Activated T-helper 1 cell treated with Interleukin-2 at 50 U/mL for 16 hours (primary cell): ENCODE results near the gene CMTR1.
A peak's percentile ranks its signal among the peaks of the same experiment; 100 is the strongest.

ENCODE experiments used
- DNase-seq: peaks from one replicate; pipeline ENCODE4 v3.0.0-alpha.2; 2020; ENCODE audit warnings: low read depth

Gene CMTR1

GRCh38 chr6:37479266-37479854 lies 46.3 kb downstream of the CMTR1 start:
- no peak for DNase-seq

- no peak for DNase-seq
These were observed 47.2 kb downstream of the CMTR1 start for GRCh38 chr6:37480118-37480736.

DNA sequence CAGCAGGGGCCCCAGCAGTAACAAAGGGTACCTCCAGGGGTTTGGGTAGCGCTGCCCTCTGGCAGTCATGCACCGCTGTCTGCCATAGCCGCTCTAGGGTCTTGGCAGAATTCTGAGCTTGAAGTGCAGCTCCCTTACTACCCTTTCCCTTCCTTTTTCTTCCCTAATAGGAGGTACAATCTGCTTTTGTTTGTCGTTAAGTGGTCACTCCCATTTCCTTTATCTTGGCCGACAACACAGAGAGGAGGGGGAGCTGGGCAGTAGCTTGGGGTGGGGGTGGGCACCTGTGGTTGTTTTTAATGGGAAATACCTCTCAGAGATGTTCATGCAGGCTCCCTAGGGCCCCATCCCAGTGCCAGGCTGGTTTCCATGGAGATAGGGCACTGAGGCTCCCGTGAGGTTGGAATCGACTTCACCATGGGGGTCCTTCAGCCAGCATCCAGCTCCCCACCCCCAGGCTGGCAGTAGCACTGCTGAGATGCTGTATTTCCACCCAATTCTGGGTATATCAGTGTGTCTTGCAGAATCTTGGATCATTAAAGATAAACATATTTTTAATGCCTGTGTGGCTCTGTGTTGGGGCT lies 48.0 kb downstream of the CMTR1 start:
- DNase-seq: no peak

- DNase-seq: no peak
These were observed 48.9 kb downstream of the CMTR1 start for GRCh38 chr6:37481711-37482605.

DNA sequence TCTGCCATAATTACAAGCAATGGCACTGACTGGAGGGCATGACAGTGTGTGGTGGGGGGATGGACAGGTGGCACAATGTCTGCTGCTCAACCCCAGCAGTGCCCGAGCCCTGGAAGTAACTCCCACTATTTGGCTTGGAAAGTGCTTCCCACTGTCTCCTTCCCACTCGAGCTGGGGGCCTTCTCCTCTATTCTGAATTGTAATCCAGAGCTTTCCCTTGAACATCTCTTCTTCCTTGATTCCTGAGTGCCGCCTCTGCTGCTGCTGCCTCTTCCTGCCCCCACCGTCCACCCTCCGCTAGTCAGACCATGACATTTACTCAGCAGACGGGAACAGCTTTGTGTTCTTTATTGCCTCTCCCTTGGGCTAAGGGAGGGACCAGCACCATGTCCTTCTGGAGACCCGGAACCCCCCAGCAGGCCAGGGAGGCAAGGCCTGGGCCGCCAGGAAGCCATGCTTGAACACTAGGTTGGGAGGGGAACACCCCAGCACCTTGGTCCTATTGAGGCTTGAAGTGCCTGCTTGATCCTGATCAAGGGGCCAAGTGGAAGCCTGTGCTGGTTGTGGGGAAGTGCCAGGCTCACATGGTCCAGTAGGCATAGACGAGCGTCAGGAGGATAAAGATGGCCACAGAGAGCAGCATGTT lies 49.7 kb downstream of the CMTR1 start:
- no peak for DNase-seq

DNA sequence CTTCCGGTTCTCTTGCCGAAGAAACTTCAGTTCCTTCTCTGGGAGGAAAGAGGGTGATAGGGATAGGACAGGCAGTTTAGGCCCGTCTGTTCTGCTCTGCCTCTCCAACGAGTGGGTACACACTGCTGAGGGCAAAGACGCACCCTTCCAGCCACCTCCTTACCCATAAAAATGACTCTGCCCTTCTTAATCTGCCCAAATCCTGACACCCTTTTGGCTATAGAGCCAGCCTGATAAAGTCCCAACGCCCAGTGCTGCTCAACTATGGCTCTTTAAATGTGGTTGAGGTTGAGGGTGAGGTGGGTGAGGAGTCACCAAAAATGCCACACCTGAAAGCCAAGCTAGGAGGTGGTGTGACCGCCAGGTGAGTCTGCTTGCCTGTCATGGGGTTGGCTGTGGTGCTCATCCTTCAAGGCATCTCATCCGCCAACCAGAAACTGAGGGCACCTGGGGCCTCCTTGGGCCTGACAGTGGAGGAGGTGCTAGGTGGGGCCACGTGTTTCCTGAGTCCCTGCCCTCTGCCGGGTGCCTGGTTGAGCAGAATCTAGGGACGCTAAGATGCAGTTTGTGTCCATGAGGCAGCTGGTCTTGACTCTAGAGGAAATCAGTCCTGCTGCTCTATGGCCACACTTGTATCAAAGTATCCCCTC lies 50.4 kb downstream of the CMTR1 start:
- DNase-seq: no peak

GRCh38 chr6:37483917-37484785 lies 51.1 kb downstream of the CMTR1 start:
- DNase-seq: peak; percentile 65

DNA sequence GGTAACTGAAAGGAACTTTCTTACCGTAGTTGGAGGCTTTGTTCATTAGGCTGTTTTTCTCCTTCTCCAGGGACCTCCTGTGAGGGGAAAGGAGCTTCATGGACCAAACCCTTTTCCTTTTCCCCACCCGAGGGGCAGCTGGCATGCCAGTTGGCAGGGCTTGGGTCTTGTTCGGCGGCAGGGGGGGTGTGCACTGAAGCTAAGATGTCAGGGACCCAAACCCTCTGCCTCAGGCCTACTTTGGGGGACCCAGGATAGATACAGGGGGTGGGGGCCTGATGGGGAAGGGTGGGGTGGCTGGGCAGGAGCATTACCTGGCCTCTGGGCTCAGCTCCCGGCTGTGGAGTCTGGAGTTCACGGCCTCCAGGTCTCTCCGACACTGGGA lies 51.8 kb downstream of the CMTR1 start:
- DNase-seq: no peak

GRCh38 chr6:37485291-37485702 lies 52.3 kb downstream of the CMTR1 start:
- no peak for DNase-seq

DNA sequence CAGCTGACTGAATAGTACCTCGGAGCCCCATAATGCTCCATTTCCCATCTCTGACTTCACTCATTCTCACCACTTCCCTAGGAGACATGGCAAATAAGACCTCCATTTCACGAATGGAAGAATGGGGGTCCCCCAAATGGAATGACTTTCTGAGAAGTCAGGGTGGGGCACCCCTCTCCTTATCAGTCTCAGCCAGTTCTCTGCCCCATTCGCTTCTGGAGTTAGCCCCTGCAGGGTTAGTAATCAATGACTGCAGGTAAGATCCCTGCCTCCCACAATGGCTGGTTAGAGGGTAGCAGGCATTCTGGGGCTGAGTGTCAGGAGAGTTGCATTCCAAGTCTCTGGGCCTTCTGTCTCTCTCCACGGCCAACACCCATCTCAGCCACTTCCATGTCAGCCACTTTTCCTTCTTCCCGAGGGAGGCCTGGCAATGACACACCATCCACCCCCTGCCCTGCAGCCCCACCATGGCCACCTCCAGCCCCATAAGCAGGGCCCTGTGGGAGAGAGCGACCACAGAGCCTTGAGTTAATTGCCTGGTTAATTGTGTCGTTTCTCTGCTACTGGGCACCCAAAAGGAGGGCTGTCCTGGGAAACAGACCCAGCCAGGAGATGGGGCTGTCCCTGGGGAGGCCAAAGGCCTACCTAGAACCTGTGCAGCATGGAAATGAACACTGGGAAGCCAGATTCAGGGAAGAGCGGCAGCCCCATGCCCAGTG lies 53.3 kb downstream of the CMTR1 start:
- no peak for DNase-seq

DNA sequence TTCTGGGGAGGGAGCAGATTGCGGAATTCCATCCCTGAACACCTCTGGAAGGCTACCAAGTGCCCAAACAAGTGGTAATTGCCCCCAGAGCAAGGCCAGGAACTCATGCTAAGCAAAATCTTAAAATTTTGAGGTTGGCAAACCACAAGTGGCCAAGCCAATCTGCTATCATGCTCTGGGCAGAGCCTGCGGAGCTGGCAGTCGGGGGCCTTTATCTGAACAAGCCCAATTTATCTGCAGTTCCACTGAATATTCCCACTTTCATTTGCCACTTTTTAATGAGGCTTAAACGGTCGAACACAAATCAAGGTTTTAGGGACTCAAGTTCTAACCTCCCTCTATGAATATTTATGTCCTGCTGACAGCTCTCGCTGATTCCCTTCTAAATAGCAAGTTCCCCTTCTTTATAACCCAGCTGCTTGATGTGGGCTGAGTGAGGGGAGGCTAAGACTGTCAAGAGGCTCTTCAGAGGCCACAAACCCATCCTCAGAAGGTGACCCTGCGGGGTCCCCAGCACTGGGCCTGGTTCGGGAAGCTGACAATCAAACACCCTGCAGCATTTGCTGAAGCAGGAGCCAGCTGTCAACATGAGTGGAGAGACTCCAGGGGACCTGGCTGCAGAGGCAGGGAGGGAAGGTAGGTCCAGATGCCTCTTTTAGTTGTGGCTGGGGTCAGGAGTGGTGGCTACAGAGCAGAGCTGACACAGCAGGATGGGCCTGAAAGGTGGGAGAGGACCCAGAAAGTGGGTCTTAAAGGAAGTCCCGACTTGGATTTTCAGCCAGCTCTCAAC lies 54.8 kb downstream of the CMTR1 start:
- DNase-seq: no peak

GRCh38 chr6:37488476-37488875 lies 55.5 kb downstream of the CMTR1 start:
- no peak for DNase-seq

- DNase-seq: no peak
These were observed 56.8 kb downstream of the CMTR1 start for GRCh38 chr6:37489697-37490336.

- DNase-seq: no peak
These were observed 57.6 kb downstream of the CMTR1 start for GRCh38 chr6:37490536-37491170.

- no peak for DNase-seq
These were observed 58.3 kb downstream of the CMTR1 start for GRCh38 chr6:37491171-37491829.

GRCh38 chr6:37491830-37492208 lies 58.8 kb downstream of the CMTR1 start:
- DNase-seq: no peak

DNA sequence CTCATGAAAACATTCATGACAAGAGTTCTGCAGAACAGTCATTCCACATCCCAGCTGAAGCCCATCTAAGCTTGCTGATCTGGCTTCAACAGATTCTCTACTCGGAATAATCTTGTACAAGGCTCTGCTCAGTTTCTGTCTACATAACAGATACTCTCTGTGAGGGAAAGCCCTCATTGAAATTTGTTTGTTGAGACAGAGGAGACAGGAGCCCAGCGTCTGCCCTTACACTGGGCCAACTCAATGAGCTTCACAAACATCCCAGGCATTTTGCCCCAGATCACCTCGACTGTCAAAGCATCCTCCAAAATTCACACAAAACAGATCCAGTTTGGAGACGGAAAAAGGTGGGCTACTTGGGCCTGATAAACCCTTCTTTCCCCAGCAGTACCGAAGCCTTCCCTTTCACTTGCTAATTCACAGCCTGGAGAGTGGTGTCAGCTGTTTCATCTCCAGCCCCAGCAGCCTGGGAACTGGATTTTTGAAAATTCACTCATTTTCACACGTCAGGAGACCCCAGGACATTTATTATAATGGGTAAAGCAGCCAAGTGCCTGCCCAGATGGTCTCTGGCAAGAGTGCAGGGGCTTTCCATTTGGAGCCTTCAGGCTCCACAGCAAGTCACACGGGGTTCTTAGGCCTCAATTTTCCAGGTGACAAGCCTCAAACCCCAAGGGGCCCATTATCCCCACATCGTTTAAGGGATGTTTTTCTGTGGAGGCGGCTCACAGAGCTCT lies 59.4 kb downstream of the CMTR1 start:
- no peak for DNase-seq
